RWPE2 (cell line): Measurements from ENCODE around the gene WDR72.

Experiments used
- ATAC-seq: fragments of 200-7000 bp; cut with Tn5 transposase; 3 replicates; pipeline ENCODE4 v1.9.1; 2021; ENCODE audit warnings: low read depth
- DNase-seq: peaks from one replicate; pipeline ENCODE4 v3.0.0-alpha.2; 2020; ENCODE audit warnings: low spot score
- H3K27ac ChIP-seq: fragments of 450-650 bp; 2 replicates; pipeline ENCODE4 v1.5.1; 2017; ENCODE audit warnings: mild to moderate bottlenecking; ENCODE audit not compliant: poor library complexity, severe bottlenecking
- H3K27me3 ChIP-seq: fragments of 250-450 bp; sonication (Bioruptor Pico); 2 replicates; pipeline ENCODE4 v1.5.1; 2021; ENCODE audit warnings: mild to moderate bottlenecking, moderate library complexity; ENCODE audit not compliant: insufficient read depth, poor library complexity, severe bottlenecking
- H3K36me3 ChIP-seq: fragments of 250-450 bp; sonication (Bioruptor Pico); 2 replicates; pipeline ENCODE4 v1.5.1; 2020; ENCODE audit warnings: low read depth, mild to moderate bottlenecking, moderate library complexity
- H3K4me1 ChIP-seq: fragments of 250-450 bp; sonication (Bioruptor Pico); 2 replicates; pipeline ENCODE4 v1.5.1; 2021; ENCODE audit warnings: mild to moderate bottlenecking, moderate library complexity; ENCODE audit not compliant: insufficient read depth, poor library complexity, severe bottlenecking
- H3K4me3 ChIP-seq: fragments of 250-450 bp; sonication (Bioruptor Pico); 2 replicates; pipeline ENCODE4 v1.5.1; 2021; ENCODE audit warnings: mild to moderate bottlenecking, moderate library complexity; ENCODE audit not compliant: severe bottlenecking
- H3K9me3 ChIP-seq: fragments of 250-450 bp; sonication (Bioruptor Pico); 2 replicates; pipeline ENCODE4 v1.5.1; 2021; ENCODE audit warnings: mild to moderate bottlenecking, moderate library complexity; ENCODE audit not compliant: severe bottlenecking
- TF ChIP-seq, protein P1 (sequence below): fragments of 450-650 bp; IDR thresholded peaks from one replicate; pipeline ENCODE4 v1.5.1; 2017; ENCODE audit warnings: mild to moderate bottlenecking, moderate library complexity; ENCODE audit not compliant: poor library complexity, severe bottlenecking

WDR72 gene

DNA sequence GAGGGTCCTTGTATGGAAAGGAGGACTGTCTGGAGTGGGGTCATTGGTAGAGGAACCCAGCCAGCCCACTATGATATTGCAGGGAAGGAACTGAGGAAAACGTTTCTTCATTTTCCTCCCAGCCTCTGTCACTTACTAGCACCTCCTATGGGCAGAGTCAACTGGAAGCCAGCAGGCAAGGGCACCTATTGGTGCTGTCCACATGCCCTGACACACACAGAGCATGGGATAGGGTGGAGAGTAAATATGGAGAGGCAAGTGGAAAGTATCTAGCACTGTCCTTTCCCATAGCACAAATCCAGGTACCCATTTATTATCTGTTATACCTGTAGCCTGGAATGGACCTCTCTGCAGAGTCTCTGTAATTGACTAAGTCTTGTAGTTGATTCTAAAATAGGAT, 285.6 kb downstream of the WDR72 start:
- H3K9me3 ChIP-seq = no peaks in the 10 kb centered on the region
- no peak for ATAC-seq
- H3K27me3 ChIP-seq = peaks cover 3% of the 10 kb centered on the region
- no peaks in the 10 kb centered on the region for H3K36me3 ChIP-seq
- H3K4me3 ChIP-seq = no peak overlapping the region
- TF ChIP-seq, protein P1, sequence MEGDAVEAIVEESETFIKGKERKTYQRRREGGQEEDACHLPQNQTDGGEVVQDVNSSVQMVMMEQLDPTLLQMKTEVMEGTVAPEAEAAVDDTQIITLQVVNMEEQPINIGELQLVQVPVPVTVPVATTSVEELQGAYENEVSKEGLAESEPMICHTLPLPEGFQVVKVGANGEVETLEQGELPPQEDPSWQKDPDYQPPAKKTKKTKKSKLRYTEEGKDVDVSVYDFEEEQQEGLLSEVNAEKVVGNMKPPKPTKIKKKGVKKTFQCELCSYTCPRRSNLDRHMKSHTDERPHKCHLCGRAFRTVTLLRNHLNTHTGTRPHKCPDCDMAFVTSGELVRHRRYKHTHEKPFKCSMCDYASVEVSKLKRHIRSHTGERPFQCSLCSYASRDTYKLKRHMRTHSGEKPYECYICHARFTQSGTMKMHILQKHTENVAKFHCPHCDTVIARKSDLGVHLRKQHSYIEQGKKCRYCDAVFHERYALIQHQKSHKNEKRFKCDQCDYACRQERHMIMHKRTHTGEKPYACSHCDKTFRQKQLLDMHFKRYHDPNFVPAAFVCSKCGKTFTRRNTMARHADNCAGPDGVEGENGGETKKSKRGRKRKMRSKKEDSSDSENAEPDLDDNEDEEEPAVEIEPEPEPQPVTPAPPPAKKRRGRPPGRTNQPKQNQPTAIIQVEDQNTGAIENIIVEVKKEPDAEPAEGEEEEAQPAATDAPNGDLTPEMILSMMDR = no peak
- no peaks in the 10 kb centered on the region for H3K4me1 ChIP-seq
- no peak overlapping the region for H3K27ac ChIP-seq
- DNase-seq = no peak

DNA sequence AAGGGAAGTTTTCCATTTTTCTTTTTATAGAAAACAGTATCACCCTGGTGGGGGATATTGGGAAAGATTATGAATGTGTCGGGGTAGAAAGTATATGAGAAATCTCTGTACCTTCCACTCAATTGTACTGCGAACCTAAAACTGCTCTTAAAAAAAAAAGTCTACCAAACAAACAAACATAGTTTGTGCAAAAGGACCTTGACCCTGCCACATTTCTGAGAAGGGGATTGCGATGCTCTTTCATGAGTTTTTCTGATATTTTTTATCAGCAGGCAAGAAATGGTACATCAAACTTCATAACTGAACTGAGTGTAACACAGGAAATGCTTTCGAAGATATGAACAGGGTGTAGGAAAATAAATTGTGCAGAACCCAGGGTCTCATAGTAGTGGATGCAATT, 286.0 kb downstream of the WDR72 start:
- Histone ChIP-seq H3K27ac (no peak overlapping the region), H3K4me3 (no peak overlapping the region), H3K27me3 (peaks cover 3% of the 10 kb centered on the region), H3K4me1 (no peaks in the 10 kb centered on the region), H3K9me3 (no peaks in the 10 kb centered on the region), H3K36me3 (no peaks in the 10 kb centered on the region)
- no peak for ATAC-seq
- no peak for DNase-seq
- TF ChIP-seq, protein P1 = no peak

DNA sequence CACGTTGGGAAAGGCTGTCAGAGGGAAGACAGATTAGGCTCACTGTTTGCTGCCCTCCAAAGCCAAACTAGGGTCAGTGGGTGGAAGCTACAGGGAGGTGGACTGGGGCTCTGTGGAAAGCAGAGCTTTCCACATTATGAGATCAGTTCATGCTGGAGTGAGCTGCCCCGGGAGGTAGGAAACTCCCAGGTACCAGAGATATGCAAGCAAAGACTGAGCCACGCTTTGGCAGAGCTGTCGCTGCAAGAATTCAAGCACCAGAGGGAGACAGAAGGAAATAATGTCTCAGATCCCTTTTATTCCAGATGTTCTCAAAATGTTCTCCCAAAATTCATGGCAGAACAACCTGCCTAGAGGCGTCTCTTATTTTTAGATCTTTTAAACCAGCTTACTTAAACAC, 286.6 kb downstream of the WDR72 start:
- TF ChIP-seq, protein P1 = no peak
- no peak for DNase-seq
- Histone ChIP-seq H3K36me3 (no peaks in the 10 kb centered on the region), H3K4me1 (no peaks in the 10 kb centered on the region), H3K27ac (no peak overlapping the region), H3K27me3 (peaks cover 3% of the 10 kb centered on the region), H3K9me3 (no peaks in the 10 kb centered on the region), H3K4me3 (no peak overlapping the region)
- 0 out of 3 replicates have a peak, but pooled peaks have one; percentile 14 for ATAC-seq

DNA sequence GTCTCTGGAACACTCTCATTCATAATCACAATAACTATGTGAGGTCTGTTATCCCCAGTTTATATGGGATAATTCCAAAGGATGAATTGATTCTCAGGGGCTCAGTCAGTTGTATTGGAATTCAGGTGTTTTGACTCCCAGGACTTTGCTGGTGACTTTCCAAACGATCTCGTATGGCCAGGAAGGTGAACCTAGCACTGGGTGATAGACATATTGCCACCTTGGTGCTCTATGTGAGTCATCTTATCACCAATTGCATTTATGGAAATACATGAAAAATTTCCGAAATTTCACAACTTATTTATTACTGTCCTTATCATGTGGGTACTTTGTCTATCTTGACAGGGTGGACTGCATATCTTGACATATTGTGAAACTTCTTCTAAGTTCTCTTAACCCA, 287.3 kb downstream of the WDR72 start:
- TF ChIP-seq, protein P1 = no peak
- H3K4me3 ChIP-seq = no peak overlapping the region
- H3K27me3 ChIP-seq = peaks cover 3% of the 10 kb centered on the region
- no peaks in the 10 kb centered on the region for H3K9me3 ChIP-seq
- no peak overlapping the region for H3K27ac ChIP-seq
- no peaks in the 10 kb centered on the region for H3K36me3 ChIP-seq
- DNase-seq (no peak), ATAC-seq (no peak)
- H3K4me1 ChIP-seq = no peaks in the 10 kb centered on the region

DNA sequence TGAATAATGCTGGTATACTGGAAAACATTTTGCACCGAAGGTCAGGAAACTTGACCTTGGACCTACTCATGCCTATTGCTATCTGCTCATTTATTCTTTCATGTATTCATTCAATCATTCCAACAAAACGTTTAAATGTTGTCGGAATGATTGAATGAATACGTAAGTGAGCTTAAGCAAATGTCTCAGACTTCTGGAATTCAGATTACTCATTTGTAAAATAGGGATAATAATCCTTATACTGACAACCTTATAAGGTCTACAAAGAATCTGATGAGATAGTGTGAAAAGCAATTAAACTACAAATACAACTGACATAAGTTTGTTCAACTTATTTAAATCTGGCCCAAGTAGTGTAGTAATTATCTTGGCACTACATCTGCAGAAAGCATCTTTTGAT, 288.7 kb downstream of the WDR72 start:
- TF ChIP-seq, protein P1 = no peak
- peaks cover 3% of the 10 kb centered on the region for H3K27me3 ChIP-seq
- no peak overlapping the region for H3K4me3 ChIP-seq
- ATAC-seq = no peak
- DNase-seq = no peak
- no peaks in the 10 kb centered on the region for H3K36me3 ChIP-seq
- no peaks in the 10 kb centered on the region for H3K4me1 ChIP-seq
- H3K9me3 ChIP-seq = no peaks in the 10 kb centered on the region
- no peak overlapping the region for H3K27ac ChIP-seq
